NCI-H446 (cell line): ENCODE results near the gene ITPRIPL1.

Experiments
- DNase-seq, 2 experiments: peaks; one replicate each; lab custom pipeline; 2025; lab: John Stamatoyannopoulos, UW

Gene ITPRIPL1

GRCh38 chr2:96359310-96359709 lies 34.2 kb downstream of the ITPRIPL1 start:
- no peak for DNase-seq

GRCh38 chr2:96359866-96360265 lies 34.7 kb downstream of the ITPRIPL1 start:
- DNase-seq, result no peak

- DNase-seq, result no peak
These were observed 36.6 kb downstream of the ITPRIPL1 start for GRCh38 chr2:96361751-96362150.

DNA sequence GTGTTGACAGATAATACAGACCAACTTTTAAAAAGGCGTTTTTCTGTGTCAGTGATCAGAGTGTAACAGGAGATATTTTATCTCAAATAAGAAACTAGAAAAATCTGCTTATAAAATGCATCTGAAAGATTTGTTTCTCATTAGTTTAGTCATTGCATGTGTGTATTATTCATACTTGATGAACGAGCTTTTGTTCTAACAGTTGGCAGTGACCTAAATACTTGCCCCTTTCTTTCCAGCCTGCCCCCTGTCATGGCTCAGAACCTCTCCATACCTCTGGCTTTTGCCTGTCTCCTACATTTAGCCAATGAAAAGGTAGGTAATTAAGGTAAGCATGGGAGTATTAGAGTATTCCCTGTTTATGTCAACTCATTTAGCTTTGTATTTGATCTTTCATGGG lies 44.1 kb downstream of the ITPRIPL1 start:
- no peak for DNase-seq

DNA sequence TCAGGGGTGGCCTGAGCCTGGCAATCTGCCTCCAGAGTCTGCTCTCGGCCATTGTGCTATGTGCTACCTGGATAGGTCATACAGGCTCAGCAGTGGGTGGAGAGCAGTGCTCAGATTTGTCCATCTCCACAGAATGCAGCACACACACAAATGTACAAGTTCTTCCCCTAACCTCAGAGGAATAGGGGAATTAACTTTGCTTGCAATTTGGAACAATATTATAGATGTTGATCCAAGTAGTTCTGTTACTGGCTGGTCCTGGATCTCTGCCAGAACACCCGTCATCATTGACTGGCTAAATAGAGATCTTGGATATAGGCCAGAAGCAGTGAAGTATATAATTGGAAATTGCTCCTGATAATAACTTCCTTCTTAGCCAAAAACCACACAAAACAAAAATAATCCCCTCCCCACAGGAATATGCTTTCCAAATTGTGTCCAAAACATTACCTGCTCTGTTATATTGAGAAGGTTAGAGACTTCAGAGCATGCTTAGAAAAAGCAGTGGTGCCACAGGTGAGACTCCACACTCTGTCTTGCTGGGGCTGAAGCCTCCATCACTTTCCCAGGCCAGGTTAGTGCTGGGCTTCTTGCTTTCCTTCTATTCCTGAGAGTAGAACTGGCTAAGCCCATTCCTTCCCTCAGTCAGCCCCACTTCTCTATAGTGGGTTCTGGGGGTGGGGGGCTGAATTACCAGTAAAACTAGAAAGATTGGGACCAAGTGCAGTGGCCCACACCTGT lies 49.3 kb downstream of the ITPRIPL1 start:
- DNase-seq, result peak; percentile 29 to 77
